GM12878 (cell line): ENCODE results near the gene ENO2. TPM values are rescaled to one million over a fixed set of nuclear protein-coding genes. Genes with fewer than 3 reads are reported as not detected.
A peak's percentile ranks its signal among the peaks of the same experiment; 100 is the strongest.

Source experiments
- ATAC-seq: fragments of 200-7000 bp; cut with Tn5 transposase; 3 replicates; pipeline ENCODE4 v1.9.1; 2020; ENCODE audit warnings: mild to moderate bottlenecking, moderate library complexity
- BruUV-seq: library from RNA; stranded (reverse); fragments of 400-500 nt; replicated peaks from 2 replicates; lab custom pipeline; 2021; lab: Mats Ljungman, UMichigan
- CTCF ChIA-PET: fragments of 300-600 bp; sonication (Branson Sonifier 250); formaldehyde crosslinking; extraction: SDS; loops from one replicate; lab custom pipeline; 2021; ENCODE audit warnings: inconsistent platforms; lab: Yijun Ruan, JAX
- POLR2A ChIA-PET: fragments of 350-600 bp; formaldehyde crosslinking; extraction: SDS; loops from one replicate; lab custom pipeline; 2021; ENCODE audit warnings: inconsistent platforms; lab: Charles Lee
- RAD21 ChIA-PET: fragments of 300-600 bp; sonication (Branson Sonifier 250); formaldehyde crosslinking; loops from one replicate; lab custom pipeline; 2023; ENCODE audit warnings: antibody characterized with exemption; ENCODE audit not compliant: unreplicated experiment; lab: Charles Lee
- SMC1A ChIA-PET: fragments of 300-600 bp; sonication (Branson Sonifier 250); formaldehyde crosslinking; loops from one replicate; lab custom pipeline; 2023; ENCODE audit not compliant: unreplicated experiment, uncharacterized antibody; lab: Charles Lee
- DNase-seq: peaks from one replicate; pipeline ENCODE4 v3.0.0-alpha.2; 2011; ENCODE audit warnings: low read depth, low spot score
- FAIRE-seq: peaks from 3 replicates; lab custom pipeline; 2011; peaks lifted over from hg19 to GRCh38; lab: Jason Lieb, UNC
- H2AFZ ChIP-seq: 2 replicates; pipeline ENCODE4 v1.6.0; 2011; ENCODE audit warnings: low read depth, low read length, control low read depth; ENCODE audit not compliant: control insufficient read depth
- H3K27ac ChIP-seq: 2 replicates; pipeline ENCODE4 v1.5.1; 2011; ENCODE audit warnings: control low read depth; ENCODE audit not compliant: control insufficient read depth, insufficient read depth
- H3K27me3 ChIP-seq, 2 experiments: replicated peaks in 1 of 2; 2 replicates each; pipeline versions ENCODE4 v1.6.0 to v1.6.1; 2011; ENCODE audit warnings: low read length in 1 of 2; ENCODE audit not compliant: control insufficient read depth in 2 of 2, insufficient read depth in 2 of 2
- H3K36me3 ChIP-seq, 2 experiments: 2 replicates each; pipeline ENCODE4 v1.5.1; 2011; ENCODE audit warnings: low read length in 1 of 2; ENCODE audit not compliant: control insufficient read depth in 2 of 2, insufficient read depth in 2 of 2
- H3K4me1 ChIP-seq: 2 replicates; pipeline ENCODE4 v1.6.1; 2011; ENCODE audit warnings: mild to moderate bottlenecking, low read length, moderate library complexity, mixed read lengths; ENCODE audit not compliant: control insufficient read depth, insufficient read depth
- H3K4me2 ChIP-seq: 2 replicates; pipeline ENCODE4 v1.6.0; 2011; ENCODE audit warnings: control low read depth; ENCODE audit not compliant: control insufficient read depth, insufficient read depth
- H3K4me3 ChIP-seq: fragments of 200-600 bp; sonication (generic); 2 replicates; pipeline ENCODE4 v1.5.1; 2016
- H3K79me2 ChIP-seq: 2 replicates; pipeline ENCODE4 v1.6.0; 2011; ENCODE audit warnings: low read length; ENCODE audit not compliant: control insufficient read depth, insufficient read depth
- H3K9ac ChIP-seq: 2 replicates; pipeline ENCODE4 v1.8.0; 2011; ENCODE audit warnings: low read length, control low read depth, mixed read lengths; ENCODE audit not compliant: control insufficient read depth, insufficient read depth
- H3K9me3 ChIP-seq: replicated peaks from 3 replicates; pipeline ENCODE4 v1.5.1; 2011; ENCODE audit warnings: mild to moderate bottlenecking, low read length; ENCODE audit not compliant: control insufficient read depth, insufficient read depth
- H4K20me1 ChIP-seq: 2 replicates; pipeline ENCODE4 v1.6.0; 2011; ENCODE audit not compliant: control insufficient read depth, insufficient read depth
- ASH2L ChIP-seq: fragments of 300-600, 200-600 bp; sonication (generic); IDR thresholded peaks from 2 replicates; pipeline ENCODE4 v1.6.1; 2017; ENCODE audit warnings: low read depth, mild to moderate bottlenecking, borderline replicate concordance
- BMI1 ChIP-seq: fragments of 450-650 bp; IDR thresholded peaks from 2 replicates; pipeline ENCODE4 v1.6.1; 2016; ENCODE audit warnings: mild to moderate bottlenecking, moderate library complexity, borderline replicate concordance
- E2F8 ChIP-seq: fragments of 450-650 bp; IDR thresholded peaks from 2 replicates; pipeline ENCODE4 v1.6.1; 2018; ENCODE audit warnings: mild to moderate bottlenecking, low read depth, moderate library complexity; ENCODE audit not compliant: partially characterized antibody
- E4F1 ChIP-seq: fragments of 450-650 bp; IDR thresholded peaks from 2 replicates; pipeline ENCODE4 v1.6.1; 2018; ENCODE audit warnings: borderline replicate concordance, mild to moderate bottlenecking; ENCODE audit not compliant: partially characterized antibody
- HDAC6 ChIP-seq: fragments of 200-600 bp; sonication (generic); IDR thresholded peaks from one replicate; pipeline ENCODE4 v1.8.0; 2017; ENCODE audit warnings: antibody characterized with exemption; ENCODE audit not compliant: unreplicated experiment
- HSF1 ChIP-seq: fragments of 150-350 bp; IDR thresholded peaks from 2 replicates; pipeline ENCODE4 v1.6.1; 2014; ENCODE audit warnings: mild to moderate bottlenecking, low read depth, low read length
- WGBS: methylation state at CpG from one replicate; pipeline ENCODE4 v1.1.6; 2016; ENCODE audit warnings: low lambda C conversion rate; ENCODE audit not compliant: insufficient replicate concordance, insufficient coverage; ENCODE audit errors: missing lambda C conversion rate; 5-methylcytosine and 5-hydroxymethylcytosine counted together
- in situ Hi-C: fragments of 300-500 bp; cut with MboI; formaldehyde crosslinking; loops from 9 replicates; pipeline ENCODE4 v1.14.3; 2018; ENCODE audit warnings: mixed read lengths
- intact Hi-C: fragments of 100-400 bp; cut with micrococcal nuclease; formaldehyde crosslinking; loops from one replicate; pipeline ENCODE4 v1.14.2; 2022; ENCODE audit not compliant: unreplicated experiment
- polyA plus RNA-seq, 11 experiments: library from polyadenylated mRNA; depleted of rRNA in 4 of 11; unstranded in 6 of 11; stranded (reverse) in 5 of 11; fragments of >200 nt; fragmentation: Nextera tagmentation in 4 of 11; fragmentation: Illumina TruSeq in 1 of 11; extraction: Ambion mirVana in 4 of 11; extraction: Trizol in 1 of 11; gene quantifications; 1 replicate in 1 of 11; 2 replicates in 10 of 11; pipeline versions ENCODE4 v1.2.1 to v1.2.3, GENCODE V29; 2011 to 2016; ENCODE audit warnings: inconsistent platforms in 2 of 11, missing spikeins in 2 of 11, low read depth in 1 of 11
- total RNA-seq, 4 experiments: library from RNA; depleted of rRNA in 3 of 4; stranded (reverse); fragments of >200 nt in 3 of 4; fragmentation: Illumina TruSeq in 1 of 4; extraction: Trizol in 1 of 4; gene quantifications; 2 replicates each; pipeline versions ENCODE4 v1.2.1 to v1.2.3, GENCODE V29; 2013 to 2021

The ENO2 gene
- total and polyA plus RNA-seq, 10 of the 15 experiments (the other 5 are each of a cell fraction or from before 2014, with no cell fraction given): 24.8 to 196 (median 43.1) TPM

GRCh38 chr12:6899837-6900519 is 14.4 kb upstream of the ENO2 start:
- Histone ChIP-seq H3K4me2 (no peak overlapping the region), H3K9me3 (no peaks in the 10 kb centered on the region), H3K27ac (no peak overlapping the region), H3K4me3 (no peak overlapping the region), H3K27me3 (no peaks in the 10 kb centered on the region), H3K79me2 (no peaks in the 10 kb centered on the region), H3K9ac (no peak overlapping the region), H3K36me3 (no peaks in the 10 kb centered on the region), H2AFZ (no peak overlapping the region), H3K4me1 (peaks cover 5% of the 10 kb centered on the region; the same call in 1 of the 2 replicates), H4K20me1 (no peaks in the 10 kb centered on the region)
- ChIA-PET CTCF (interaction anchor here (1.4 kb wide), 1 partner anchor 28 kb away, joined by 4 read pairs; the partner anchor contains the start of gene SPSB2), SMC1A (interaction anchor here (0.7 kb wide), 1 partner anchor 902 kb away, joined by 3 read pairs; no protein-coding TSS in a partner anchor), RAD21 (no interaction called here), POLR2A (interaction anchor here (1.0 kb wide), 1 partner anchor 16 kb away, joined by 3 read pairs; no protein-coding TSS in a partner anchor)
- 54% methylated on average over 10 of the region's 10 CpGs for WGBS
- BruUV-seq: no TSS peak
- DNase-seq: no peak
- intact Hi-C loops (no loop called here), in situ Hi-C loops (no loop called here)
- FAIRE-seq: no peak
- no peak for TF ChIP-seq HDAC6
- TF ChIP-seq ASH2L: no peak
- TF ChIP-seq BMI1: peak; percentile 34; the same call in 1 of the 2 replicates
- peak; percentile 64 for TF ChIP-seq E4F1
- no peak for TF ChIP-seq E2F8
- peak; percentile 23; the same call in 1 of the 2 replicates for TF ChIP-seq HSF1
- no peak for ATAC-seq
